Measurements from ENCODE around the gene ZBTB20. TPM values are rescaled to one million over a fixed set of nuclear protein-coding genes. Genes with fewer than 3 reads are reported as not detected.

Gene ZBTB20
- total RNA-seq, 1 experiment from 2014 or later, result 26.5 TPM

- POLR2A ChIA-PET (ENCODE audit: unreplicated experiment), result no interaction called here
Measured at GRCh38 chr3:115120597-115120996, 26.5 kb downstream of the ZBTB20 start.

DNA sequence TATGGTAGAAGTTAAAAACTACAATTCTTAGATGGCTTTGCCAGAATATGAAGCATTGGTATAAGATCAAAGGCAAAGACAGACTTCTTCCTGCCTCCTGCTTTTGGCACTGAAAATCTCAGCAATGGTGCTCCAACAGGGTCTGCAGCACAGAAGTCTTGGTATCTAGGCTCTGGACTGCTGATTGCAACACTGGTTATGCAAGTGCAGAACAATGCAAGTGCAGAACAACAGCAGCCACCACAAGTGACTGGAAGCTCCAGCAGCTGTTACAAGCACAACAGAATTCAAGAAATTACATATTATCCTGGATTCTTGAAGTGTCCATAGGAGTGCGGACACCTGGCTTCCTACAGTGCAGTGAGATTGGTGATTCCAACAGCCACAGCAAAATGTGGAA, 33.7 kb downstream of the ZBTB20 start:
- POLR2A ChIA-PET (ENCODE audit: unreplicated experiment), result no interaction called here
- Histone ChIP-seq H3K4me1 (replicated peaks; ENCODE audit: insufficient read depth) (no peaks in the 10 kb centered on the region), H3K79me2 (ENCODE audit: low read depth) (no peaks in the 10 kb centered on the region), H3K36me3 (ENCODE audit: low read depth) (no peaks in the 10 kb centered on the region), H3F3A (ENCODE audit: insufficient read depth, low read depth) (no peaks in the 10 kb centered on the region), H3K9me3 (ENCODE audit: insufficient read depth, low read depth) (no peaks in the 10 kb centered on the region), H3K4me2 (no peak overlapping the region), H2AFZ (no peak overlapping the region), H3K9me2 (ENCODE audit: insufficient read depth) (no peaks in the 10 kb centered on the region; the same call in 1 of the 2 replicates), H3K27ac (no peak overlapping the region), H3K4me3 (no peak overlapping the region), H3K27me3 (ENCODE audit: insufficient read depth, low read depth) (no peaks in the 10 kb centered on the region), H4K20me1 (ENCODE audit: insufficient read depth) (no peaks in the 10 kb centered on the region)
- CTCF ChIA-PET, result no interaction called here
- TF ChIP-seq, protein P1, sequence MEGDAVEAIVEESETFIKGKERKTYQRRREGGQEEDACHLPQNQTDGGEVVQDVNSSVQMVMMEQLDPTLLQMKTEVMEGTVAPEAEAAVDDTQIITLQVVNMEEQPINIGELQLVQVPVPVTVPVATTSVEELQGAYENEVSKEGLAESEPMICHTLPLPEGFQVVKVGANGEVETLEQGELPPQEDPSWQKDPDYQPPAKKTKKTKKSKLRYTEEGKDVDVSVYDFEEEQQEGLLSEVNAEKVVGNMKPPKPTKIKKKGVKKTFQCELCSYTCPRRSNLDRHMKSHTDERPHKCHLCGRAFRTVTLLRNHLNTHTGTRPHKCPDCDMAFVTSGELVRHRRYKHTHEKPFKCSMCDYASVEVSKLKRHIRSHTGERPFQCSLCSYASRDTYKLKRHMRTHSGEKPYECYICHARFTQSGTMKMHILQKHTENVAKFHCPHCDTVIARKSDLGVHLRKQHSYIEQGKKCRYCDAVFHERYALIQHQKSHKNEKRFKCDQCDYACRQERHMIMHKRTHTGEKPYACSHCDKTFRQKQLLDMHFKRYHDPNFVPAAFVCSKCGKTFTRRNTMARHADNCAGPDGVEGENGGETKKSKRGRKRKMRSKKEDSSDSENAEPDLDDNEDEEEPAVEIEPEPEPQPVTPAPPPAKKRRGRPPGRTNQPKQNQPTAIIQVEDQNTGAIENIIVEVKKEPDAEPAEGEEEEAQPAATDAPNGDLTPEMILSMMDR (conservative IDR thresholded peaks at IDR 0.05), result no peak
- no peak for TF ChIP-seq EZH2 (IDR thresholded peaks at IDR 0.05; ENCODE audit: low read depth)
- BruUV-seq (replicated peaks), result no TSS peak
- intact Hi-C loops (cut with micrococcal nuclease; ENCODE audit: unreplicated experiment), result no loop called here
- DNase-seq, result no peak

More at GRCh38 chr3:115120597-115120996, 26.5 kb downstream of the ZBTB20 start:
- H3K4me2 ChIP-seq, result no peak overlapping the region
- H3K9me2 ChIP-seq (ENCODE audit: insufficient read depth), result no peaks in the 10 kb centered on the region
- TF ChIP-seq, protein P1 (conservative IDR thresholded peaks at IDR 0.05), result no peak
- no peak for TF ChIP-seq EZH2 (IDR thresholded peaks at IDR 0.05; ENCODE audit: low read depth)
- H3K36me3 ChIP-seq (ENCODE audit: low read depth), result no peaks in the 10 kb centered on the region
- no peak overlapping the region for H3K4me3 ChIP-seq
- CTCF ChIA-PET, result no interaction called here
- H3K27me3 ChIP-seq (ENCODE audit: insufficient read depth, low read depth), result no peaks in the 10 kb centered on the region
- no peaks in the 10 kb centered on the region for H3K9me3 ChIP-seq (ENCODE audit: insufficient read depth, low read depth)
- no peaks in the 10 kb centered on the region for H3F3A ChIP-seq (ENCODE audit: insufficient read depth, low read depth)
- intact Hi-C loops (cut with micrococcal nuclease; ENCODE audit: unreplicated experiment), result no loop called here
- BruUV-seq (replicated peaks), result no TSS peak
- no peak overlapping the region for H3K27ac ChIP-seq
- H3K79me2 ChIP-seq (ENCODE audit: low read depth), result no peaks in the 10 kb centered on the region
- no peaks in the 10 kb centered on the region for H4K20me1 ChIP-seq (ENCODE audit: insufficient read depth)
- H3K4me1 ChIP-seq (replicated peaks; ENCODE audit: insufficient read depth), result no peaks in the 10 kb centered on the region
- no peak overlapping the region for H2AFZ ChIP-seq
- no peak for DNase-seq

DNA sequence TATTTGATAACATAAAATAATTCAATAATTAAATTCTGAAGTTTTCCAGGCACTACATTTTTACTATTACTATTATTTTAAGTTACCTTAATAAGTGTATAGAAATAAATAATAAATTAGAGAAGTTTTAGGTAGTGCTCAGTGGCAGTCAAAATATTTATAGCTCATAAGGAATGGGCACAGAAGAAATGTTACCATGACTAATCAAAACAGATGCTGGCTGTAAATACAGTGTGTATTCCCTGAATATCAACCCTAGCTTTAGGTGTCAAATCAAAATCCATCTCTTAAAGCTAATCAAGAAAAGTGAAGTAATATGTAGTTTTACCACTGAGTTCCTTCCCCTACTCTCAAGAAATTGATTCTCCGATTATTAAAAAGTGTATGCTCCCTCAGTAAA, 35.5 kb downstream of the ZBTB20 start:
- BruUV-seq (replicated peaks), result no TSS peak
- intact Hi-C loops (cut with micrococcal nuclease; ENCODE audit: unreplicated experiment), result no loop called here
- CTCF ChIA-PET, result no interaction called here

More for the DNA sequence above, 35.5 kb downstream of the ZBTB20 start:
- TF ChIP-seq, protein P1 (conservative IDR thresholded peaks at IDR 0.05), result no peak
- TF ChIP-seq EZH2 (IDR thresholded peaks at IDR 0.05; ENCODE audit: low read depth), result no peak
- POLR2A ChIA-PET (ENCODE audit: unreplicated experiment), result interaction anchor here (0.6 to 0.9 kb wide), 3 partner anchors 11 to 42 kb away, joined by 4 to 6 read pairs (median 6); no protein-coding TSS in a partner anchor
- Histone ChIP-seq H3K9me2 (ENCODE audit: insufficient read depth) (no peaks in the 10 kb centered on the region; the same call in 1 of the 2 replicates), H3K27me3 (ENCODE audit: insufficient read depth, low read depth) (no peaks in the 10 kb centered on the region), H3K36me3 (ENCODE audit: low read depth) (no peaks in the 10 kb centered on the region), H3F3A (ENCODE audit: insufficient read depth, low read depth) (no peaks in the 10 kb centered on the region), H2AFZ (no peak overlapping the region), H3K4me1 (replicated peaks; ENCODE audit: insufficient read depth) (no peaks in the 10 kb centered on the region), H4K20me1 (ENCODE audit: insufficient read depth) (no peaks in the 10 kb centered on the region), H3K79me2 (ENCODE audit: low read depth) (no peaks in the 10 kb centered on the region), H3K9me3 (ENCODE audit: insufficient read depth, low read depth) (no peaks in the 10 kb centered on the region), H3K4me2 (no peak overlapping the region), H3K4me3 (no peak overlapping the region), H3K27ac (no peak overlapping the region)
- DNase-seq, result no peak

Data from PC-9 (cell line).